SHP77 treated with DMSO at 0.1 percent for 48 hours (cell line): Measurements from ENCODE around the gene OR2V2.

ENCODE experiments used
- DNase-seq: peaks from one replicate; lab custom pipeline; 2025; lab: John Stamatoyannopoulos, UW

OR2V2 gene

DNA sequence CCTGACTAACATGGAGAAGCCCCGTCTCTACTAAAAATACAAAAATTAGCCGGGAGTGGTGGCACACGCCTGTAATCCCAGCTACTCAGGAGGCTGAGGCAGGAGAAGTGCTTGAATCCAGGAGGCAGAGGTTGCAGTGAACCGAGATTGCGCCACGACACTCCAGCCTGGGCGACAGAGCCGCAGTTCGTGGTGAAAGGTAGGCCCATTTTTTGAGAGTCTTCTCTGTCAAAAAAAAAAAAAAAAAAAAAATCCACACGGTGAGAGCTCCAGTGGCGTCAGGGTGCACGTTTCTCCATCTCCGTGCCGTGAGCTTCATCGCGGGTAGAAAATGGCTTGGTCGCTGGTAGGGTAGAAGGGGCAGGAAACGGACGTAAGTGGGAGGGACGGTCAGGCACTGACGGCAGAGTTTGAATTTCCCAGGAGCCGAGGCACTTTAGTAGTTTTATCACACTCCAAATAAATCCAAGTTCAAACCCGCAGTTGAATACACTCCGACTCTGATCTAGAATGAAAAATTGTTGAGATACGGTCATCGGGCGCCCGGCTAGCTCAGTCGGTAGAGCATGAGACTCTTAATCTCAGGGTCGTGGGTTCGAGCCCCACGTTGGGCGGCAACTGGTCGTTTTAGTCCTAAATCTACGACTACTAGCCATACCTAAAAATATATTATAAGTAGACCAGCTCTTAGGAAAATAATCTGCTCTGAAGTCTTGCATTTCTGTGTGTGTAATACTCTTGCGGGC lies 60.0 kb downstream of the OR2V2 start:
- no peak for DNase-seq

DNA sequence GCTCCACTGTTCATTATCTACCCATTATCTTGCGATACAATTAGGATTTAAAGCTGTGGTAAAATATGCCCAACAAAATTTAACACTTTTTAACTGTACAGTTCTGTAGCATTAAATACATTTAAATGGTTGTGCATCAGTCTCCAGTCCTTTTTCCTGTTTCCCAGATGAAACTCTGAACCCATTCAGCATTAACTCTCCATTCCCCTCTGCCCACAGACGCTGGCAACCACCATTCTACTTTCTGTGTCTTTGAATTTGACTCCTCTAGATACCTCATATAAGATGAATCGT lies 60.5 kb downstream of the OR2V2 start:
- no peak for DNase-seq
